ENCODE measurements around the gene FAM163B. TPM values are rescaled to one million over a fixed set of nuclear protein-coding genes. Genes with fewer than 3 reads are reported as not detected.

The FAM163B gene
- total RNA-seq, 2 experiments from 2014 or later: not detected

DNA sequence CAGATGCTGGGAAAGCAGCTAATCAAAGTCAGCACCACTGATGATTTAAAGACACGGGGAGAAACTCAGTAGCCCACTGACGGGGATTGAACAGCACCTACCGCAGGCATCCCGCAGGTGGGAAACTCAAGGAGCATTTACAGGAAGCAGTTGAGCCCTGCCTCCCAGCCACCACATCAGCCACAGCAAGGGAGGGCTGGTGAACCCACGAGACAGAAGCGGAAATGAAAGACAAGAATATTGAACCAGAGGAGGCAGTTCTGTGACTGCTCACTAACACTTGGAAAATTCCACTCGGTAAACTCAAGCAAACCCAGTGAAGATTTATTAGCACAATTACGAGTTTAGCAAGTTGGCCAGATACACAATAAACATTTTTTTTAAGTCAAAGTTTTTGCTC, 10.6 kb upstream of the FAM163B start:
- Mint-ChIP-seq H3K4me1 (ENCODE audit: low read depth) (peaks cover 31% of the 10 kb centered on the region), H3K27me3 (no peaks in the 10 kb centered on the region), H3K4me3 (no peak overlapping the region), H3K36me3 (ENCODE audit: low read depth) (no peaks in the 10 kb centered on the region), H3K27ac (peak overlapping the region; percentile 45), H3K9me3 (no peaks in the 10 kb centered on the region)
- POLR2A ChIA-PET: no interaction called here
- TF ChIP-seq, protein P1, sequence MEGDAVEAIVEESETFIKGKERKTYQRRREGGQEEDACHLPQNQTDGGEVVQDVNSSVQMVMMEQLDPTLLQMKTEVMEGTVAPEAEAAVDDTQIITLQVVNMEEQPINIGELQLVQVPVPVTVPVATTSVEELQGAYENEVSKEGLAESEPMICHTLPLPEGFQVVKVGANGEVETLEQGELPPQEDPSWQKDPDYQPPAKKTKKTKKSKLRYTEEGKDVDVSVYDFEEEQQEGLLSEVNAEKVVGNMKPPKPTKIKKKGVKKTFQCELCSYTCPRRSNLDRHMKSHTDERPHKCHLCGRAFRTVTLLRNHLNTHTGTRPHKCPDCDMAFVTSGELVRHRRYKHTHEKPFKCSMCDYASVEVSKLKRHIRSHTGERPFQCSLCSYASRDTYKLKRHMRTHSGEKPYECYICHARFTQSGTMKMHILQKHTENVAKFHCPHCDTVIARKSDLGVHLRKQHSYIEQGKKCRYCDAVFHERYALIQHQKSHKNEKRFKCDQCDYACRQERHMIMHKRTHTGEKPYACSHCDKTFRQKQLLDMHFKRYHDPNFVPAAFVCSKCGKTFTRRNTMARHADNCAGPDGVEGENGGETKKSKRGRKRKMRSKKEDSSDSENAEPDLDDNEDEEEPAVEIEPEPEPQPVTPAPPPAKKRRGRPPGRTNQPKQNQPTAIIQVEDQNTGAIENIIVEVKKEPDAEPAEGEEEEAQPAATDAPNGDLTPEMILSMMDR (IDR thresholded peaks at IDR 0.05): no peak
- DNase-seq (peak; percentile 75), ATAC-seq (peak; percentile 82)
- intact Hi-C loops (cut with micrococcal nuclease): no loop called here
- CTCF ChIA-PET: interaction anchor here (0.7 to 1.2 kb wide), 2 partner anchors 57 to 123 kb away, joined by 3 read pairs; no protein-coding TSS in a partner anchor

DNA sequence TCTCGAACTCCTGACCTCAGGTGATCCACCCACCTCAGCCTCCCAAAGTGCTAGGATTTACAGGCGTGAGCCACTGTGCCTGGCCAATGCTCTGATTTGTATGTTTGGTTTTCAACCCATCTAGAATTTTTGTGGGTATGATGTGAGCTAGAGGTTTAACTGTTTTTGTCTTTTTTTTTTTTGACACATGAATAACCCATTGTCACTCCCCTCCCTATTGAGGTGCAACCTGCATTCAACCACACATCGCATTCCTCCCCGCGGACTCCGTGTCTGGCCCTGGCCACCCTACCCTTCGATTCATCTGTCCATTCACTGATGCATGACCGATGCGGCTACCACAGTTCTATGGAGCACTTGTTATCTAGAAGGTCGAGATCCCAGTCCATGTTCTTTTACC, 9.5 kb upstream of the FAM163B start:
- intact Hi-C loops (cut with micrococcal nuclease): no loop called here
- ChIA-PET POLR2A (no interaction called here), CTCF (no interaction called here)
- DNase-seq: no peak
- TF ChIP-seq, protein P1 (IDR thresholded peaks at IDR 0.05): no peak
- ATAC-seq: no peak
- no peaks in the 10 kb centered on the region for H3K9me3 Mint-ChIP-seq
- H3K4me3 Mint-ChIP-seq: no peak overlapping the region
- H3K27ac Mint-ChIP-seq: no peak overlapping the region
- peaks cover 31% of the 10 kb centered on the region for H3K4me1 Mint-ChIP-seq (ENCODE audit: low read depth)
- no peaks in the 10 kb centered on the region for H3K27me3 Mint-ChIP-seq
- no peaks in the 10 kb centered on the region for H3K36me3 Mint-ChIP-seq (ENCODE audit: low read depth)

DNA sequence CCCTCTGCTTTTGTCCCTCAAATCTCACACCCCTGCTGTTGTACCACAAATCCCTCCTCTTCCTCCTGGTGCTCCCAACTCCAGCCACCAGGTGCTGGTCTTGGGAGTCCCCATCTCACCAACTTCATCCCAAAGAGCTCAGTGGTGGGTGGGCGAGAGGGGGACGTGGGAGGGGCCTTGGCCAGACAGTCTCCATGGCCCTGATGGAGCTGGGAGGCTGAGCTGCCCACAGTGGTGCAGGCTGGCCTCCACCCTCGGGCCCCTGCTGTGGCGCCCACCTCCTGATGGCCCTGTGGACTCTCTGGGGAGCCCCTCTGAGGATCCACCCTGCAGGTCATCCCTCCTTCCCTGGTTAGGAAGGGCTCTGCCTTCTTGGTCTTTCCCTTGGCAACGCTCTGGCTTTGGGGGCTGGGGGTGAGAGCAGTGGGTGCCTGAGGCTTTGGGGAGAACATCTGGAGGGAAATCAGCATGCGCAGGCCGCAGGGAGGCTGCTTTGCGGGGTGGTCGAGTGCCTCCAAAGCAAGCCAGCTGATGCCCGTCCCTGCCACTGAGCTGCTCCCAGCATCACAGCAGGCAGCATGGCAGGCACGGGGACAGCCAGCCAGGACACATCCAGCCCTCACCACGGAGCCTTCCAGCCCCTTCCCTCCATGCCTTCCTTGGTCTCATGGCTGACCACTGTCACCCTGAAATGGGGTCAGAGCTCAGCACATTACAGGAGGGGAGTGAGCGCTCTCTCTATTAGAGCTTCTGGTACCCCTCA, 7.6 kb upstream of the FAM163B start:
- Mint-ChIP-seq H3K27me3 (no peaks in the 10 kb centered on the region), H3K4me1 (ENCODE audit: low read depth) (peaks cover 24% of the 10 kb centered on the region), H3K9me3 (no peaks in the 10 kb centered on the region), H3K27ac (no peak overlapping the region), H3K36me3 (ENCODE audit: low read depth) (no peaks in the 10 kb centered on the region), H3K4me3 (no peak overlapping the region)
- ChIA-PET CTCF (interaction anchor here (1.6 kb wide), 1 partner anchor 27 kb away, joined by 4 read pairs; no protein-coding TSS in a partner anchor), POLR2A (interaction anchor here (1.0 kb wide), 1 partner anchor 15 kb away, joined by 5 read pairs; no protein-coding TSS in a partner anchor)
- intact Hi-C loops (cut with micrococcal nuclease): no loop called here
- TF ChIP-seq, protein P1 (IDR thresholded peaks at IDR 0.05): no peak
- ATAC-seq (no peak), DNase-seq (no peak)

DNA sequence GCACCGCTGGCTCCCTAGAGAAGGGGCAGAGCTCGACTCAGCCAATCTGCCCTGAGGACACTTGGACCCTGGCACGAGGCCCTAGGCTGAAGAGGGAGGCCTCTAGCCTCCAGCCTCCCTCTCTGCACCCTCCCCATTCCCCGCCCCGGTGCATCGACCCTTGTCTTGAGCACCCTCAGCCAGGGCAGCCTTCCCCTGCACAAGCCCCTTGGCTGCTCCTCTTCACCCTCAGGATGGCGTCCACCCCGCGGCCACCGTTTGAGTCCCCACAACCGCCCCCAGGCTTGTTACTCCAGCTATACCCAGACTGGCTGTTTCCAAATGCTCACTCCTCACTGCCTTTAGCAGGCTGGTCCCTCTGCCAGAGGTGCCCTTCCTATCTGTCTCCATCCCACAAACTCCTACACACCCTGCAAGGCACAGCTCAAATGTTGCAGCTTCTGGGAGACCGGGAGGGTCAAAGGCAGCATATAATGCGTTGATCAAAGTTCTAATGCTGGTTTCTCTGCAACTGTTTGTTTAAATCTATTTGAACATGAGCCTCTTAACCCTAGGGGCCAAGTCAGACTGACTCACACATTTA, 6.5 kb upstream of the FAM163B start:
- ATAC-seq (no peak), DNase-seq (no peak)
- Mint-ChIP-seq H3K9me3 (no peaks in the 10 kb centered on the region), H3K27me3 (peaks cover 8% of the 10 kb centered on the region), H3K4me1 (ENCODE audit: low read depth) (peaks cover 15% of the 10 kb centered on the region), H3K4me3 (no peak overlapping the region), H3K36me3 (ENCODE audit: low read depth) (no peaks in the 10 kb centered on the region), H3K27ac (no peak overlapping the region)
- intact Hi-C loops (cut with micrococcal nuclease): no loop called here
- POLR2A ChIA-PET: interaction anchor here (0.8 kb wide), 1 partner anchor 55 kb away, joined by 3 read pairs; no protein-coding TSS in a partner anchor
- TF ChIP-seq, protein P1 (IDR thresholded peaks at IDR 0.05): no peak
- CTCF ChIA-PET: interaction anchor here (1.4 to 1.6 kb wide), 2 partner anchors 10 to 26 kb away, joined by 3 to 4 read pairs; no protein-coding TSS in a partner anchor

DNA sequence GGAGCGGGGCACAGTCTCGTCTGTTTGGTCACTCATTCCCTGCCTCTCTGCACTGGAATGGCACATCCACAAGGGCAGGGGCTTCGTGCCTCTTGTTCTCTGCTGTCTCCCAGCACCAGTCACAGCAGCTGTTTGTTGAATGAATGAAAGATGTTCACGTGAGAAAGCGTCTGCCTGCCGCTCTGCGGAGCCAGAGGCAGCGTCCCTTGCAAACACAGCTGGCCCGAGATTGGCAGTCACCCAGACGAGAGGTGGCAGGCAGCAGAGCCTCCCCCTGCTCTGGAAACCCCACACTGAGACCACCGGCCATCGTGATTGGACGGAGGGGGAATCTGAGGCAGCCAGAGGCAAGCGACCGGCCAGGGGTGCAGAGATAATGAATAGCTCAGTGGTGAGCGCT, 6.0 kb upstream of the FAM163B start:
- DNase-seq: no peak
- H3K36me3 Mint-ChIP-seq (ENCODE audit: low read depth): no peaks in the 10 kb centered on the region
- ChIA-PET CTCF (interaction anchor here (1.4 to 1.6 kb wide), 2 partner anchors 10 to 25 kb away, joined by 3 to 4 read pairs; no protein-coding TSS in a partner anchor), POLR2A (interaction anchor here (0.8 kb wide), 1 partner anchor 56 kb away, joined by 3 read pairs; no protein-coding TSS in a partner anchor)
- intact Hi-C loops (cut with micrococcal nuclease): no loop called here
- H3K9me3 Mint-ChIP-seq: no peaks in the 10 kb centered on the region
- H3K4me1 Mint-ChIP-seq (ENCODE audit: low read depth): peaks cover 13% of the 10 kb centered on the region
- H3K27ac Mint-ChIP-seq: no peak overlapping the region
- no peak for ATAC-seq
- TF ChIP-seq, protein P1 (IDR thresholded peaks at IDR 0.05): no peak
- no peak overlapping the region for H3K4me3 Mint-ChIP-seq
- peaks cover 12% of the 10 kb centered on the region for H3K27me3 Mint-ChIP-seq
